Stimulated activated naive CD8-positive, alpha-beta T cell treated with anti-CD3 and anti-CD28 coated beads, Interleukin-15, Interleukin-2, amounts not matched to agents 100 ng/mL and 50 ng/mL, for 24 hours (primary cell): ENCODE measurements around the gene KIFBP.
"Not testable (repeated sequence)": the region's sequence is repeated elsewhere in the genome, so short reads cannot be mapped to it uniquely, and the experiment has no call there.

Experiments used
- H3K27ac Mint-ChIP-seq: one replicate; pipeline ENCODE4 v1.8.0; 2021; ENCODE audit warnings: mild to moderate bottlenecking, mixed read lengths
- H3K27me3 Mint-ChIP-seq: one replicate; pipeline ENCODE4 v1.8.0; 2021; ENCODE audit warnings: mixed read lengths
- H3K36me3 Mint-ChIP-seq: one replicate; pipeline ENCODE4 v1.8.0; 2021; ENCODE audit warnings: low read depth, mixed read lengths
- H3K4me1 Mint-ChIP-seq: one replicate; pipeline ENCODE4 v1.8.0; 2021; ENCODE audit warnings: low read depth, mixed read lengths
- H3K4me3 Mint-ChIP-seq: one replicate; pipeline ENCODE4 v1.8.0; 2021; ENCODE audit warnings: mild to moderate bottlenecking, mixed read lengths
- H3K9me3 Mint-ChIP-seq: one replicate; pipeline ENCODE4 v1.8.0; 2021; ENCODE audit warnings: mixed read lengths

The KIFBP gene

GRCh38 chr10:68988530-68989316 lies at the start of gene KIFBP:
Gene KIFBP, plus strand, starts transcription at chr10:68988803. Its CDS starts 30 bp downstream, at chr10:68988833.
- peak within 1 kb of the TSS; percentile 95 for H3K4me3 Mint-ChIP-seq
- H3K9me3 Mint-ChIP-seq, result no peaks in the 10 kb centered on the region
- no peaks in the 10 kb centered on the region for H3K27me3 Mint-ChIP-seq
- peak within 1 kb of the TSS; percentile 92 for H3K27ac Mint-ChIP-seq
- H3K4me1 Mint-ChIP-seq, result peaks cover 47% of the 10 kb centered on the region
- peaks cover 32% of the 10 kb centered on the region for H3K36me3 Mint-ChIP-seq

DNA sequence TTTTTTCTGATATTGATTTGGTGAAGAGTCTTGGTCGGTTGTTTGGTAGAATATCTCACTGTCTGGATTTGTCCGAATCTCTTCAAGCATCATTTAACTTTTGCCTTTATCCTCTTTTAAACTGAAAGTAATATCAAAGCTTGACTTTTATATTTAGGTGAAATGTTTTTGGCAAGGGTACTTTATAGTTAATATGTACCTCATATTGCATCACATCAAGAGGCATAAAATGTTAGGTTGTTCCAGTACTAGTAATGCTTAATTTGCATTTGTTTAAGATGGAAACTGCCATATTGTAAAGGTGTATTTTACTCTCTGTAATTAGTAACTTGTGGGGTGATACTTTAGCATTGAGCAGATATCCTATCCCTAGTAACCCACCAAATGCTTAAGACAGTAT lies 49.7 kb upstream of the KIFBP start:
- Mint-ChIP-seq H3K27ac (peak overlapping the region; percentile 49), H3K9me3 (no peaks in the 10 kb centered on the region), H3K4me3 (no peak overlapping the region)

DNA sequence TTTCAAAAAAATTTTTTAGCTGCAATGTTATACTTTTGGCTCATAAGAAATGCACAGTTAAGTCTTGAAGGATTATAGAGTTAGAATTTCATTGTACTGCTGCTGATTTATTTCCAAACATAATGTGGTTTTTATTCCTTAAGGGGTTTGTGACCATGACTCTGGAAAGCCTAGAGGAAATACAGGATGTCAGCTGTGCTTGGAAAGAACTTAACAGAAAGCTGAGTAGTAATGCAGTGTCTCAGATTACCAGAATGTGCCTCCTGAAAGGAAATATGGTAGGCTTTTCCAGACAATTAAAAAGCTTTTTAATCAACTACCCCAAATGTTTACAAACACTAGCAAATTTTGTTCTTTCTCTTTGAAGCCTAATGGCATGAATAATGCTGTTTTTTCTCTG lies 47.7 kb upstream of the KIFBP start:
- not testable (repeated sequence) for H3K9me3 Mint-ChIP-seq, H3K4me1 Mint-ChIP-seq, H3K27me3 Mint-ChIP-seq, H3K27ac Mint-ChIP-seq, H3K4me3 Mint-ChIP-seq
- H3K36me3 Mint-ChIP-seq, result peaks cover 51% of the 10 kb centered on the region

More for the DNA sequence above, 49.7 kb upstream of the KIFBP start:
- Mint-ChIP-seq H3K27me3 (no peaks in the 10 kb centered on the region), H3K36me3 (peaks cover 61% of the 10 kb centered on the region), H3K4me1 (peaks cover 13% of the 10 kb centered on the region)

DNA sequence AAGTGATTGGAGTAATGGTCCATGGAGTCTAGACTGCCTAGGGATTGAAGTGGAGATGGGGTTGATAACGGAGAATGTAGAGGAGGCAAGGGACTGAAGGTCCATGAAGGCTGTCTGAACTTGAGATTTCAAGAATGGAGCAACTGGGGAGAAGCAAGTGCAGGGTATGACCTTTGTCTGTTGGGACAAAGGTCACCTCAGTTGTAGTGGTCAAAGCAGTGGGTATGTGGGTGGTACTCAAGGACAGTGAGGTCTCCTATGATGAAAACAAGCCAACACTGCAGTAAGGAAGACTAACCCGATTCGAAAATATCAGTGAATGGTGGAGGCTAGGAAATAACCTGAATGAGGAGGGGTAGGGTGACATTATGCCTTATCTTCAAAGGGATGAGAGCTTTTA lies 38.0 kb upstream of the KIFBP start:
- H3K36me3 Mint-ChIP-seq, result peaks cover 35% of the 10 kb centered on the region
- H3K9me3 Mint-ChIP-seq, result no peaks in the 10 kb centered on the region
- H3K4me1 Mint-ChIP-seq, result no peaks in the 10 kb centered on the region
- H3K27ac Mint-ChIP-seq, result no peak overlapping the region
- H3K4me3 Mint-ChIP-seq, result no peak overlapping the region
- no peaks in the 10 kb centered on the region for H3K27me3 Mint-ChIP-seq

GRCh38 chr10:68954904-68955303 lies 33.7 kb upstream of the KIFBP start:
- Mint-ChIP-seq H3K9me3 (no peaks in the 10 kb centered on the region), H3K4me1 (peaks cover 29% of the 10 kb centered on the region), H3K36me3 (peaks cover 48% of the 10 kb centered on the region), H3K4me3 (peak overlapping the region; percentile 96), H3K27ac (peak overlapping the region; percentile 86), H3K27me3 (no peaks in the 10 kb centered on the region)

- H3K36me3 Mint-ChIP-seq, result peaks cover 53% of the 10 kb centered on the region
- H3K27me3 Mint-ChIP-seq, result no peaks in the 10 kb centered on the region
- H3K4me3 Mint-ChIP-seq, result peak overlapping the region; percentile 96
- peaks cover 34% of the 10 kb centered on the region for H3K4me1 Mint-ChIP-seq
- peak overlapping the region; percentile 100 for H3K27ac Mint-ChIP-seq
- no peaks in the 10 kb centered on the region for H3K9me3 Mint-ChIP-seq
These were observed 33.2 kb upstream of the KIFBP start for GRCh38 chr10:68955355-68955831.

GRCh38 chr10:68955832-68956532 lies 32.6 kb upstream of the KIFBP start, which contains the start of gene DDX21:
Gene DDX21, plus strand, starts transcription at chr10:68956170. Its CDS starts 56 bp downstream, at chr10:68956226.
- peaks cover 59% of the 10 kb centered on the region for H3K36me3 Mint-ChIP-seq
- no peaks in the 10 kb centered on the region for H3K9me3 Mint-ChIP-seq
- peak within 1 kb of the TSS; percentile 96 for H3K4me3 Mint-ChIP-seq
- H3K27me3 Mint-ChIP-seq, result no peaks in the 10 kb centered on the region
- peaks cover 40% of the 10 kb centered on the region for H3K4me1 Mint-ChIP-seq
- H3K27ac Mint-ChIP-seq, result peak within 1 kb of the TSS; percentile 100

DNA sequence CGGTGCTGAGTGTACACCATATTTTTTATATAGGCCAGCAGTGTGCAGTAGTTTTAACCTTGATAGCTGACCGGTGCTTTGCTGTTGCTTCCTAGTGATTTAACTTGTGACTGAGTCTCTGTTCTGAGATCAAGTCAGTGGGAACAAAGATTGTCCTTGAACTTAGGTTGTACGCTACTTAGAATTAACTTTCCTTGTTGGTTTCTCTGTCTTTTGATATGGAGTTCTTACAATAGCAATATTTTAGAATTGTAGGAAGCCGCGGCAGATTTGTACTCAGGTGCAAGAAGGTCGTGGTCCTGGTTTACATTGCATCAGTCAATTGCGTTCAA lies 31.4 kb upstream of the KIFBP start:
- H3K4me1 Mint-ChIP-seq, result peaks cover 51% of the 10 kb centered on the region
- peaks cover 66% of the 10 kb centered on the region for H3K36me3 Mint-ChIP-seq
- H3K27ac Mint-ChIP-seq, result peak overlapping the region; percentile 100
- H3K27me3 Mint-ChIP-seq, result no peaks in the 10 kb centered on the region
- H3K9me3 Mint-ChIP-seq, result no peaks in the 10 kb centered on the region
- peak overlapping the region; percentile 96 for H3K4me3 Mint-ChIP-seq

- H3K27ac Mint-ChIP-seq, result peak overlapping the region; percentile 100
- peaks cover 66% of the 10 kb centered on the region for H3K36me3 Mint-ChIP-seq
- peaks cover 54% of the 10 kb centered on the region for H3K4me1 Mint-ChIP-seq
- peak overlapping the region; percentile 96 for H3K4me3 Mint-ChIP-seq
- H3K27me3 Mint-ChIP-seq, result no peaks in the 10 kb centered on the region
- no peaks in the 10 kb centered on the region for H3K9me3 Mint-ChIP-seq
These were observed 30.9 kb upstream of the KIFBP start for GRCh38 chr10:68957654-68958053.

DNA sequence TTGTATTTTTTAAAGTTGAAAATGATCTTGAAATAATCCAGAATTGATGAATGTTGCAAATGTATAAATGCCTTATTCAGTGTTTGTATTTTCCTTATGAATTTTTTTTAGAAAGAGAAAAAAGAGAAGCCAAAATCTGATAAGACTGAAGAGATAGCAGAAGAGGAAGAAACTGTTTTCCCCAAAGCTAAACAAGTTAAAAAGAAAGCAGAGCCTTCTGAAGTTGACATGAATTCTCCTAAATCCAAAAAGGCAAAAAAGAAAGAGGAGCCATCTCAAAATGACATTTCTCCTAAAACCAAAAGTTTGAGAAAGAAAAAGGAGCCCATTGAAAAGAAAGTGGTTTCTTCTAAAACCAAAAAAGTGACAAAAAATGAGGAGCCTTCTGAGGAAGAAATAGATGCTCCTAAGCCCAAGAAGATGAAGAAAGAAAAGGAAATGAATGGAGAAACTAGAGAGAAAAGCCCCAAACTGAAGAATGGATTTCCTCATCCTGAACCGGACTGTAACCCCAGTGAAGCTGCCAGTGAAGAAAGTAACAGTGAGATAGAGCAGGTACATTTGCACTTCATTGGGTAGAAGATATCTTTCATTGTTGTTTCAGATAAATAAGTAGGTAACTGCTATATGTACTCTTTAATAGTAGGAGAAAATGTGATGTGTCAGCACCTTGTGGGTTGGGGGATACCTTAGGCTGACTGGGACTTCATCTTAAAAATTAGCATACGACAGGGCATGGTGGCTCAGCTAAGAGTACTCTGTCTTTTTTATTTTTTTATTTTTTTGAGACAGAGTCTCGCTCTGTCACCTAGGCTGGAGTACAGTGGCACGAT lies 28.7 kb upstream of the KIFBP start:
- Mint-ChIP-seq H3K4me1 (peaks cover 58% of the 10 kb centered on the region), H3K27me3 (no peaks in the 10 kb centered on the region), H3K9me3 (no peaks in the 10 kb centered on the region), H3K36me3 (peaks cover 74% of the 10 kb centered on the region), H3K27ac (peak overlapping the region; percentile 85), H3K4me3 (peak overlapping the region; percentile 78)

- Mint-ChIP-seq H3K27me3 (no peaks in the 10 kb centered on the region), H3K27ac (no peak overlapping the region), H3K4me3 (no peak overlapping the region), H3K4me1 (peaks cover 51% of the 10 kb centered on the region), H3K9me3 (no peaks in the 10 kb centered on the region), H3K36me3 (peaks cover 84% of the 10 kb centered on the region)
These were observed 25.5 kb upstream of the KIFBP start for GRCh38 chr10:68963151-68963550.

GRCh38 chr10:68973975-68974374 lies 14.6 kb upstream of the KIFBP start:
- H3K4me3 Mint-ChIP-seq, result no peak overlapping the region
- H3K27me3 Mint-ChIP-seq, result no peaks in the 10 kb centered on the region
- H3K27ac Mint-ChIP-seq, result no peak overlapping the region
- no peaks in the 10 kb centered on the region for H3K9me3 Mint-ChIP-seq
- peaks cover 93% of the 10 kb centered on the region for H3K36me3 Mint-ChIP-seq
- peaks cover 12% of the 10 kb centered on the region for H3K4me1 Mint-ChIP-seq

GRCh38 chr10:68975936-68976473 lies 12.6 kb upstream of the KIFBP start:
- H3K4me1 Mint-ChIP-seq, H3K9me3 Mint-ChIP-seq, H3K27ac Mint-ChIP-seq, H3K4me3 Mint-ChIP-seq, H3K27me3 Mint-ChIP-seq: not testable (repeated sequence)
- H3K36me3 Mint-ChIP-seq, result peaks cover 92% of the 10 kb centered on the region

DNA sequence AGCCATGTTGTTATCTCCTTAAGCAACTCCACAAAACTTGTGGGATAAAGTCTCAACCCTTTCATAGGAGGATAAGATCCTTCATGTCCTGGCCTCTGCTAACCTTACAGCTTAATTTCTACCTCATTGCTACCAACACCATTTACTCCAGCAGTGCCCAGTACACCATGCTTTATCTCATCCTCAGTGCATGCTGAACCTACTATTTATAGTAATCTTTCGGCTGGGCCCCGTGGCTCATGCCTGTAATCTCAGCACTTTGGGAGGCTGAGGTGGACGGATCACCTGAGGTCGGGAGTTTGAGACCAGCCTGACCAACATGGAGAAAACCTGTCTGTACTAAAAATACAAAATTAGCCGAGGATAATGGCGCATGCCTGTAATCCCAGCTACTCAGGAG lies 8.9 kb upstream of the KIFBP start:
- not testable (repeated sequence) for H3K27me3 Mint-ChIP-seq, H3K4me1 Mint-ChIP-seq, H3K9me3 Mint-ChIP-seq, H3K27ac Mint-ChIP-seq, H3K4me3 Mint-ChIP-seq
- peaks cover 86% of the 10 kb centered on the region for H3K36me3 Mint-ChIP-seq
